ENCODE results near the gene PAPSS2. TPM values are rescaled to one million over a fixed set of nuclear protein-coding genes. Genes with fewer than 3 reads are reported as not detected.

The PAPSS2 gene
- total RNA-seq, 1 donor = 417 TPM

GRCh38 chr10:87702973-87703294, 43.3 kb downstream of the PAPSS2 start:
- no peak for DNase-seq (ENCODE audit: low read depth)
- no peak overlapping the region for H3K4me3 ChIP-seq (ENCODE audit: low read depth, low read length)
- TF ChIP-seq CTCF (IDR thresholded peaks at IDR 0.05; ENCODE audit: insufficient read depth, low read depth, low read length) = no peak

DNA sequence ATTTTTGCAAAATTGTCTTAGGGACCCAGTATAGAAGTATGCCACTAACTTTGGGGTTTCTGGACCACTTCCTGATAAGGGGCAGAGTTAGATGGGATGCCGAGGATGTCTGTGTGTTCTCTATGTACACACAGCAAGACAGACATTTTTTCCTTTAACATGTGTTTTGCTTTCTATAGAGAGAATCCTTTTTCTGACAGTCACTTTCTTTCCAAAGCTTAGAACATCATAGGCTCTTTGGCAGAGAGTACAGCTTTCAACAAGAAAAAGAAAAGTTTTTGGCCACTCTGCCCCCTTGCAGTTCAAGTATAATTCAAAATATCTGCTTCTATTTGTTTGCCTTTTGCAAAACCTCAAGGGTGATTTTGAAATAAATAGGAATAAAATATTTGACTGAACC, 44.1 kb downstream of the PAPSS2 start:
- no peak for TF ChIP-seq CTCF (IDR thresholded peaks at IDR 0.05; ENCODE audit: insufficient read depth, low read depth, low read length)
- DNase-seq (ENCODE audit: low read depth) = no peak
- no peak overlapping the region for H3K4me3 ChIP-seq (ENCODE audit: low read depth, low read length)

DNA sequence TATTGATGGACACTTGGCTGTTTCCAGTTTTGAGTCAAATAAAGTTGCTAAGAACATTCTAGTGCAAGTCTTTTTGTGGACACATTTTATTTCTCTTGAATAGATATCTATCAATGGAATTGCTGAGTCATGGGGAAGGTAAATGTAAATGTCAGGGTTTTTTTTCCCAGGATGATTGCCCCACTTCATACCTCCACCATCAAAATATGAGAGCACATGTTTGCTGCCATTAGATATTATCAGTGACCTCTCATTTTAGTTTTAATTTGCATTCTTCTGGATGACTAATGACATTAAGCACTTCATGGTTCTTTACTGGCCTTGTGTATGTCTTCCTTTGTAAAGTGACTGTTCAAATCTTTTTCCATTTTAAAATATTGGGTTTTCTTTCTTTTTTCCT, 45.7 kb downstream of the PAPSS2 start:
- peak; percentile 80 for DNase-seq (ENCODE audit: low read depth)
- H3K4me3 ChIP-seq (ENCODE audit: low read depth, low read length) = no peak overlapping the region
- TF ChIP-seq CTCF (IDR thresholded peaks at IDR 0.05; ENCODE audit: insufficient read depth, low read depth, low read length) = no peak

DNA sequence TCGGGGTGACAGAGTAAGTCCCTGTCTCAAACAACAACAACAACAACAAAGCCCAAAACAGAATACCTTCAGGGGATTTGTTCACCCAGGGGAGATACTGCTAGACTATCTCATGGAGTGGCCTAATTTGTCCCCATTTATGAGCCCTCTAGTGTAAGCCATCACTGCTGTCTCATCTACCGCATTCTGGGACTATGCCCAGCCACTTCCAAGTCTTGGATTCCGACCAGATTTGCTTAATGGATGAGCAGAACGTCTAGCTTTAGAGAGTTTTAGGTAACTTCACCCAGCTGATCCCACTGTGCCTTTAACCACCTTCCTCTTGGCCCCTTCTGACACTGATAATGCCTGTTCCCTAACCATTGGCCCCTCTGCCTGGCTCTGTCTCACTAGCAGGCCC, 47.1 kb downstream of the PAPSS2 start:
- no peak for TF ChIP-seq CTCF (IDR thresholded peaks at IDR 0.05; ENCODE audit: insufficient read depth, low read depth, low read length)
- no peak overlapping the region for H3K4me3 ChIP-seq (ENCODE audit: low read depth, low read length)
- DNase-seq (ENCODE audit: low read depth) = no peak

GRCh38 chr10:87707254-87707653, 47.6 kb downstream of the PAPSS2 start:
- no peak for TF ChIP-seq CTCF (IDR thresholded peaks at IDR 0.05; ENCODE audit: insufficient read depth, low read depth, low read length)
- no peak overlapping the region for H3K4me3 ChIP-seq (ENCODE audit: low read depth, low read length)
- no peak for DNase-seq (ENCODE audit: low read depth)

GRCh38 chr10:87712913-87713616, 53.4 kb downstream of the PAPSS2 start:
- DNase-seq (ENCODE audit: low read depth) = no peak
- no peak for TF ChIP-seq CTCF (IDR thresholded peaks at IDR 0.05; ENCODE audit: insufficient read depth, low read depth, low read length)
- H3K4me3 ChIP-seq (ENCODE audit: low read depth, low read length) = no peak overlapping the region

DNA sequence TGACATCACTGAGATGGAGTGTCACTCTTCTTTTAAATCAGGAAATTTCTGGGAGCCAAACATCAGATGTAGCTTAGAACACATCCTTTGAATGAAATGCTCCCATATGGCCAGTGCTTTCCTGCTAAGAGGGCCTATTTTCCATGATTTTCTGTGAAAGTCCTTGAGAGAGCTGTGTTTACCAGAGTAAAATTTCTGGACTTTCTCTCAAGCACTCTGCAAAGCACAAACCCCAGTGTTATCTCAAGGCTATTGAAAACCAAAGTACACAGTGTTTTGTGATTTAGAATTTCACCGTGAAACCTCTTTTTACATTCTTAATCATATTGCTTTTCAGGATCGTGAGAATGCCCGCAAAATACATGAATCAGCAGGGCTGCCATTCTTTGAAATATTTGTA, 54.0 kb downstream of the PAPSS2 start:
- no peak for DNase-seq (ENCODE audit: low read depth)
- no peak for TF ChIP-seq CTCF (IDR thresholded peaks at IDR 0.05; ENCODE audit: insufficient read depth, low read depth, low read length)
- H3K4me3 ChIP-seq (ENCODE audit: low read depth, low read length) = no peak overlapping the region
